Type B pancreatic cell (in vitro differentiated cells): ENCODE measurements around the gene COL25A1. TPM values are rescaled to one million over a fixed set of nuclear protein-coding genes. Genes with fewer than 3 reads are reported as not detected.

Experiments
- DNase-seq: peaks from one replicate; pipeline ENCODE4 v3.0.0; 2021; ENCODE audit warnings: mixed read lengths; ENCODE audit not compliant: unreplicated experiment; ENCODE audit errors: extremely low spot score
- H3K27ac Mint-ChIP-seq: 2 replicates; pipeline ENCODE4 v1.8.0; 2021; ENCODE audit warnings: mild to moderate bottlenecking, mixed read lengths
- H3K27me3 Mint-ChIP-seq: 2 replicates; pipeline ENCODE4 v1.8.0; 2021; ENCODE audit warnings: mixed read lengths
- H3K36me3 Mint-ChIP-seq: 2 replicates; pipeline ENCODE4 v1.8.0; 2021; ENCODE audit warnings: mixed read lengths
- H3K4me1 Mint-ChIP-seq: one replicate; pipeline ENCODE4 v1.8.0; 2021; ENCODE audit warnings: mixed read lengths; ENCODE audit not compliant: unreplicated experiment
- H3K4me3 Mint-ChIP-seq: 2 replicates; pipeline ENCODE4 v1.8.0; 2021; ENCODE audit warnings: mild to moderate bottlenecking, mixed read lengths
- H3K9me3 Mint-ChIP-seq: 2 replicates; pipeline ENCODE4 v1.8.0; 2021; ENCODE audit warnings: mixed read lengths
- CTCF ChIP-seq: fragments of 200-600 bp; sonication (generic); conservative IDR thresholded peaks from 2 replicates; pipeline ENCODE4 v1.5.0; 2021; ENCODE audit warnings: antibody characterized with exemption, mild to moderate bottlenecking
- total RNA-seq: library from RNA; stranded (reverse); gene quantifications from 2 replicates; pipeline ENCODE4 v1.2.1, GENCODE V29; 2021; ENCODE audit warnings: low replicate concordance

Gene COL25A1
- total RNA-seq, 1 donor from 2014 or later = 9.2 TPM

- no peak for DNase-seq
- no peaks in the 10 kb centered on the region for H3K27me3 Mint-ChIP-seq
- TF ChIP-seq CTCF = no peak
- no peak overlapping the region for H3K27ac Mint-ChIP-seq
- no peaks in the 10 kb centered on the region for H3K4me1 Mint-ChIP-seq
- H3K4me3 Mint-ChIP-seq = no peak overlapping the region
- H3K36me3 Mint-ChIP-seq = no peaks in the 10 kb centered on the region
- no peaks in the 10 kb centered on the region for H3K9me3 Mint-ChIP-seq
Measured at GRCh38 chr4:108795733-108796132, 506.7 kb downstream of the COL25A1 start.

DNA sequence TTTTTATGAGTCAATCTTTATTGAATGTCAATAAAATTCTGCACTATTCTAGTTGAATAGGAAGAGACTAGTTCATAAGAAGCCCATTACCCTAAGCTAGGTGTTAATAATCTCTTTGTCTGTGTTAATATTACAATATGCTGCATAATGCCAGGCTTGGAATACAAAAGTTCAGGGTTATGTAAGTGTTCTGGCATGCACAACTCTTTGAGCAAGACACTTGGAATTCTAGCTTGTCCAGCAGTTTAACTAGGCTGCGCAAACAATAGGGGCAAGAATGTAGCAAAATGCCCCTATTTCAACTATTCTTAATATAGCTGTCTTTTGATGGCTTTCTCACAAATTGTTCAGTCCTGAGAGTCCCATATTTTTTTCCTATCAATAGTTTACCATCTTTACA lies 508.3 kb downstream of the COL25A1 start:
- Mint-ChIP-seq H3K9me3 (no peaks in the 10 kb centered on the region), H3K36me3 (no peaks in the 10 kb centered on the region), H3K27ac (no peak overlapping the region), H3K4me3 (no peak overlapping the region), H3K4me1 (no peaks in the 10 kb centered on the region), H3K27me3 (no peaks in the 10 kb centered on the region)
- no peak for DNase-seq
- no peak for TF ChIP-seq CTCF

DNA sequence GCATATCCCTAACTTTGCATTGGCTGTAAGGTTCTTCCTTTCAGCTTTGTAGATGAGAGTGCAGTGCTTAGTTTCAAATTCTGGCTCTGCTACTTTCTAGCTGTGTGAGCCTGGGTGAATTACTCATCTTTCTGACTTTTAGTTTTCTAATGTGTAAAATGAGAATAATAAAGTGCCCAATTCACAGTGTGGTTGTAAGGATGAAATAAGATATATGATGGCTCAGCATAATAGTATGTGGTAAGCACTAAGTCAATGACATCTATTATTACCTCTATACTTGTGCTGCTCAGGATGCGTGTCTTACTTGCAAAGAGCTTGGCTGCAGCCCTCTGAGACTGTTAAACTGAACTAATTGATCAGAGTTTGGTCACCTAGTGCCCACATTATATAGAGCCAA lies 509.0 kb downstream of the COL25A1 start:
- no peaks in the 10 kb centered on the region for H3K36me3 Mint-ChIP-seq
- TF ChIP-seq CTCF = no peak
- no peaks in the 10 kb centered on the region for H3K27me3 Mint-ChIP-seq
- no peak overlapping the region for H3K4me3 Mint-ChIP-seq
- DNase-seq = no peak
- H3K4me1 Mint-ChIP-seq = no peaks in the 10 kb centered on the region
- H3K27ac Mint-ChIP-seq = no peak overlapping the region
- H3K9me3 Mint-ChIP-seq = no peaks in the 10 kb centered on the region

DNA sequence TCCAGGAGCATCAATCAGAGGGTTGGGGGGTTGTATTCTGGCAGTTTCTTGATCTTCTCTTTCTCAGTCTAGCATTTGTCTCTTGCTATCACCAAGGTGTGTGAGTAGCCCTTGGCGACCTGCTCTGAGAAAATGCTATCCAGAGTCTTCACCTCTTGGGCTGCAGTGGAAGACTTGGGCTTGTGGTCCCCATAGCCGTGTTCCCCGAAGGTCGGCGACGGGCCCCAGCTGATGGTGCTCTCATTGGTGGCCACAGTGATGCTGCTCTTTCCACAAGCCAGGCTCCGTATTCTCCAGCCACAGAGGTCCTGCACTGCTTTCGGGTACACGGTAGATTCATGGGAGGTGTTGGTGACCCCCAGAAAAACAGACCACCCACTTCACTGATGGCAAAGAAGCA lies 513.7 kb downstream of the COL25A1 start:
- H3K4me1 Mint-ChIP-seq = no peaks in the 10 kb centered on the region

GRCh38 chr4:108787724-108788123 lies 514.7 kb downstream of the COL25A1 start:
- Mint-ChIP-seq H3K4me3 (no peak overlapping the region), H3K36me3 (no peaks in the 10 kb centered on the region)

More for the DNA sequence above, 513.7 kb downstream of the COL25A1 start:
- Mint-ChIP-seq H3K9me3 (no peaks in the 10 kb centered on the region), H3K36me3 (no peaks in the 10 kb centered on the region), H3K4me3 (no peak overlapping the region), H3K27me3 (no peaks in the 10 kb centered on the region), H3K27ac (no peak overlapping the region)
- no peak for DNase-seq
- no peak for TF ChIP-seq CTCF

More at GRCh38 chr4:108787724-108788123, 514.7 kb downstream of the COL25A1 start:
- DNase-seq = no peak
- no peaks in the 10 kb centered on the region for H3K9me3 Mint-ChIP-seq
- no peaks in the 10 kb centered on the region for H3K27me3 Mint-ChIP-seq
- no peak for TF ChIP-seq CTCF
- H3K4me1 Mint-ChIP-seq = no peaks in the 10 kb centered on the region
- no peak overlapping the region for H3K27ac Mint-ChIP-seq
